A673 (cell line): ENCODE data around the gene C19orf67. TPM values are rescaled to one million over a fixed set of nuclear protein-coding genes. Genes with fewer than 3 reads are reported as not detected.

Experiments
- BruUV-seq: library from RNA; stranded (reverse); fragments of 400-500 nt; replicated peaks from 2 replicates; lab custom pipeline; 2021; lab: Mats Ljungman, UMichigan
- CTCF ChIA-PET: fragments of 300-600 bp; sonication (Branson Sonifier 250); formaldehyde crosslinking; loops from one replicate; lab custom pipeline; 2022; ENCODE audit warnings: antibody characterized with exemption; lab: Charles Lee
- POLR2A ChIA-PET: fragments of 300-600 bp; sonication (Branson Sonifier 250); formaldehyde crosslinking; loops from one replicate; lab custom pipeline; 2022; ENCODE audit warnings: antibody characterized with exemption; ENCODE audit not compliant: low non-redundant PET; lab: Charles Lee
- DNase-seq: peaks from one replicate; pipeline ENCODE4 v3.0.0-alpha.2; 2015; ENCODE audit warnings: low spot score
- H3K27ac ChIP-seq: fragments of 200-600 bp; sonication (generic); 2 replicates; pipeline ENCODE4 v1.5.1; 2016; ENCODE audit warnings: mixed run types, low read depth, mild to moderate bottlenecking, mixed read lengths, antibody characterized with exemption, low read length; ENCODE audit not compliant: poor library complexity, severe bottlenecking
- H3K27me3 ChIP-seq: fragments of 200-600 bp; sonication (generic); replicated peaks from 2 replicates; pipeline ENCODE4 v1.6.1; 2017; ENCODE audit warnings: mixed run types, low read depth, mild to moderate bottlenecking, mixed read lengths, antibody characterized with exemption, low read length; ENCODE audit not compliant: insufficient read depth, poor library complexity
- H3K36me3 ChIP-seq: fragments of 200-600 bp; sonication (generic); 2 replicates; pipeline ENCODE4 v1.6.1; 2016; ENCODE audit warnings: mixed run types, mild to moderate bottlenecking, mixed read lengths, antibody characterized with exemption, low read length; ENCODE audit not compliant: insufficient read depth, poor library complexity, severe bottlenecking
- H3K4me1 ChIP-seq: fragments of 200-600 bp; sonication (generic); 2 replicates; pipeline ENCODE4 v1.6.1; 2017; ENCODE audit warnings: mixed run types, mild to moderate bottlenecking, mixed read lengths, antibody characterized with exemption, low read length; ENCODE audit not compliant: insufficient read depth, poor library complexity, severe bottlenecking
- H3K4me3 ChIP-seq: fragments of 200-600 bp; sonication (generic); 2 replicates; pipeline ENCODE4 v1.5.1; 2016; ENCODE audit warnings: low read depth, mixed run types, mild to moderate bottlenecking, mixed read lengths, low read length; ENCODE audit not compliant: poor library complexity, severe bottlenecking
- H3K9me3 ChIP-seq: fragments of 200-600 bp; sonication (generic); 2 replicates; pipeline ENCODE4 v1.6.1; 2016; ENCODE audit warnings: mixed run types, low read depth, mild to moderate bottlenecking, mixed read lengths, antibody characterized with exemption, low read length; ENCODE audit not compliant: poor library complexity, severe bottlenecking
- CTCF ChIP-seq: fragments of 300-800, 200-600 bp; sonication (generic); conservative IDR thresholded peaks from 2 replicates; pipeline ENCODE4 v1.5.1; 2017; ENCODE audit warnings: low read depth, mild to moderate bottlenecking, antibody characterized with exemption, low read length, moderate library complexity, mixed read lengths
- EZH2 ChIP-seq: fragments of 200-600 bp; sonication (generic); IDR thresholded peaks from 2 replicates; pipeline ENCODE4 v1.6.1; 2017; ENCODE audit warnings: borderline replicate concordance, low read depth, mild to moderate bottlenecking, mixed read lengths, antibody characterized with exemption, low read length; ENCODE audit not compliant: poor library complexity, severe bottlenecking
- intact Hi-C: fragments of 100-400 bp; cut with micrococcal nuclease; formaldehyde crosslinking; loops from one replicate; pipeline ENCODE4 v1.10.0; 2022; ENCODE audit not compliant: unreplicated experiment
- total RNA-seq: library from RNA; stranded (reverse); gene quantifications from 2 replicates; pipeline ENCODE4 v1.2.3, GENCODE V29; 2021

The C19orf67 gene
- total RNA-seq, 1 experiment from 2014 or later, result not detected

GRCh38 chr19:14106840-14107239, 21.3 kb upstream of the C19orf67 start:
- no peaks in the 10 kb centered on the region for H3K27me3 ChIP-seq
- H3K27ac ChIP-seq, result no peak overlapping the region
- no peaks in the 10 kb centered on the region for H3K4me1 ChIP-seq
- no peaks in the 10 kb centered on the region for H3K36me3 ChIP-seq
- no TSS peak for BruUV-seq
- DNase-seq, result no peak
- POLR2A ChIA-PET, result no interaction called here
- no peaks in the 10 kb centered on the region for H3K9me3 ChIP-seq
- no peak overlapping the region for H3K4me3 ChIP-seq
- CTCF ChIA-PET, result no interaction called here
- TF ChIP-seq EZH2 (no peak), CTCF (no peak)
- intact Hi-C loops, result no loop called here

GRCh38 chr19:14105680-14106079, 20.1 kb upstream of the C19orf67 start:
- no peak overlapping the region for H3K27ac ChIP-seq
- intact Hi-C loops, result no loop called here
- no peaks in the 10 kb centered on the region for H3K4me1 ChIP-seq
- no peak overlapping the region for H3K4me3 ChIP-seq
- BruUV-seq, result no TSS peak
- H3K27me3 ChIP-seq, result no peaks in the 10 kb centered on the region
- no peak for DNase-seq
- ChIA-PET POLR2A (no interaction called here), CTCF (no interaction called here)
- H3K36me3 ChIP-seq, result peaks cover 1% of the 10 kb centered on the region
- no peaks in the 10 kb centered on the region for H3K9me3 ChIP-seq
- TF ChIP-seq CTCF (no peak), EZH2 (no peak)

- peaks cover 4% of the 10 kb centered on the region for H3K36me3 ChIP-seq
- H3K9me3 ChIP-seq, result no peaks in the 10 kb centered on the region
- no peak for DNase-seq
- H3K4me1 ChIP-seq, result no peaks in the 10 kb centered on the region
- H3K4me3 ChIP-seq, result no peak overlapping the region
- ChIA-PET POLR2A (no interaction called here), CTCF (no interaction called here)
- no peak for TF ChIP-seq EZH2
- no peak for TF ChIP-seq CTCF
- H3K27ac ChIP-seq, result no peak overlapping the region
- intact Hi-C loops, result no loop called here
- H3K27me3 ChIP-seq, result no peaks in the 10 kb centered on the region
- BruUV-seq, result no TSS peak
These were observed 17.7 kb upstream of the C19orf67 start for GRCh38 chr19:14103310-14103709.
